GM23248 (cell line): ENCODE results near the gene SESN1. TPM values are rescaled to one million over a fixed set of nuclear protein-coding genes. Genes with fewer than 3 reads are reported as not detected.
A peak's percentile ranks its signal among the peaks of the same experiment; 100 is the strongest.

Experiments used
- DNase-seq: peaks from one replicate; pipeline ENCODE4 v3.0.0-alpha.2; 2015
- H2AFZ ChIP-seq: fragments of 200-600 bp; sonication (generic); 2 replicates; pipeline ENCODE4 v1.6.1; 2016; ENCODE audit warnings: antibody characterized with exemption
- H3F3A ChIP-seq: fragments of 200-600 bp; sonication (generic); 2 replicates; pipeline ENCODE4 v1.6.1; 2016; ENCODE audit warnings: mild to moderate bottlenecking, antibody characterized with exemption, mixed run types; ENCODE audit not compliant: insufficient read depth
- H3K27ac ChIP-seq: fragments of 200-600 bp; sonication (generic); 2 replicates; pipeline ENCODE4 v1.5.1; 2016; ENCODE audit warnings: mild to moderate bottlenecking
- H3K27me3 ChIP-seq: fragments of 200-600 bp; sonication (generic); replicated peaks from 2 replicates; pipeline ENCODE4 v1.6.1; 2016; ENCODE audit warnings: mild to moderate bottlenecking; ENCODE audit not compliant: insufficient read depth
- H3K36me3 ChIP-seq: fragments of 200-600 bp; sonication (generic); 2 replicates; pipeline ENCODE4 v1.6.1; 2016; ENCODE audit warnings: low read depth, mild to moderate bottlenecking
- H3K4me1 ChIP-seq: fragments of 200-600 bp; sonication (generic); 2 replicates; pipeline ENCODE4 v1.6.1; 2016; ENCODE audit warnings: mild to moderate bottlenecking; ENCODE audit not compliant: insufficient read depth
- H3K4me2 ChIP-seq: fragments of 200-600 bp; sonication (generic); one replicate; pipeline ENCODE4 v1.6.1; 2016; ENCODE audit warnings: mild to moderate bottlenecking; ENCODE audit not compliant: unreplicated experiment
- H3K4me3 ChIP-seq: fragments of 200-600 bp; sonication (generic); 2 replicates; pipeline ENCODE4 v1.5.1; 2016; ENCODE audit warnings: mild to moderate bottlenecking
- H3K79me2 ChIP-seq: fragments of 200-600 bp; sonication (generic); 2 replicates; pipeline ENCODE4 v1.6.1; 2016; ENCODE audit warnings: mild to moderate bottlenecking; ENCODE audit not compliant: insufficient read depth
- H3K9ac ChIP-seq: fragments of 200-600 bp; sonication (generic); 2 replicates; pipeline ENCODE4 v1.6.1; 2016; ENCODE audit warnings: mild to moderate bottlenecking
- H3K9me2 ChIP-seq: fragments of 200-600 bp; sonication (generic); 2 replicates; pipeline ENCODE4 v1.6.1; 2016; ENCODE audit warnings: mixed run types, mild to moderate bottlenecking, moderate library complexity; ENCODE audit not compliant: insufficient read depth
- H3K9me3 ChIP-seq: fragments of 200-600 bp; sonication (generic); one replicate; pipeline ENCODE4 v1.6.1; 2017; ENCODE audit warnings: low read depth
- H4K20me1 ChIP-seq: fragments of 200-600 bp; sonication (generic); 2 replicates; pipeline ENCODE4 v1.6.0; 2016; ENCODE audit not compliant: insufficient read depth
- EZH2 ChIP-seq: fragments of 200-600 bp; sonication (generic); IDR thresholded peaks from 2 replicates; pipeline ENCODE4 v1.6.1; 2018; ENCODE audit warnings: antibody characterized with exemption, mild to moderate bottlenecking; ENCODE audit not compliant: insufficient read depth, poor library complexity, severe bottlenecking
- EZH2phosphoT487 ChIP-seq: fragments of 200-600 bp; sonication (generic); IDR thresholded peaks from 2 replicates; pipeline ENCODE4 v1.6.1; 2018; ENCODE audit warnings: antibody characterized with exemption, moderate library complexity, mild to moderate bottlenecking, low read depth; ENCODE audit not compliant: insufficient read depth
- WGBS, 2 experiments: methylation state at CpG; one replicate each; pipeline ENCODE4 v1.1.6; 2015 to 2017; ENCODE audit warnings: low lambda C conversion rate in 2 of 2, low coverage in 1 of 2; ENCODE audit errors: missing lambda C conversion rate in 2 of 2; 5-methylcytosine and 5-hydroxymethylcytosine counted together
- in situ Hi-C: fragments of 300-500 bp; cut with MboI; formaldehyde crosslinking; loops from 2 replicates; pipeline ENCODE4 v1.15.0; 2020
- polyA plus RNA-seq: library from polyadenylated mRNA; unstranded; fragments of >200 nt; fragmentation: Nextera tagmentation; extraction: Ambion mirVana; gene quantifications from 2 replicates; pipeline ENCODE4 v1.2.1, GENCODE V29; 2016
- total RNA-seq: library from RNA; depleted of rRNA; stranded (reverse); fragments of >200 nt; shearing (Covaris generic); gene quantifications from 2 replicates; pipeline ENCODE4 v1.2.3, GENCODE V29; 2014

The SESN1 gene
- total and polyA plus RNA-seq, 2 experiments from 2014 or later = 14.2 to 17.6 TPM

- Histone ChIP-seq H3F3A (peaks cover 35% of the 10 kb centered on the region), H3K9ac (peak overlapping the region; percentile 94), H3K4me3 (peak overlapping the region; percentile 68), H3K9me3 (no peaks in the 10 kb centered on the region), H3K4me1 (peaks cover 42% of the 10 kb centered on the region), H3K27ac (peak overlapping the region; percentile 100), H2AFZ (peak overlapping the region; percentile 72), H3K4me2 (peak overlapping the region; percentile 91), H3K36me3 (no peaks in the 10 kb centered on the region), H4K20me1 (no peaks in the 10 kb centered on the region), H3K79me2 (no peaks in the 10 kb centered on the region), H3K27me3 (no peaks in the 10 kb centered on the region), H3K9me2 (no peaks in the 10 kb centered on the region)
- TF ChIP-seq EZH2phosphoT487 = no peak
- no peak for TF ChIP-seq EZH2
- DNase-seq = peak; percentile 83
- in situ Hi-C loops = no loop called here
- 6 to 13% methylated on average over 10 of the region's 10 CpGs for WGBS, 2 experiments
These were observed 148.9 kb downstream of the SESN1 start for GRCh38 chr6:108945681-108946159.

DNA sequence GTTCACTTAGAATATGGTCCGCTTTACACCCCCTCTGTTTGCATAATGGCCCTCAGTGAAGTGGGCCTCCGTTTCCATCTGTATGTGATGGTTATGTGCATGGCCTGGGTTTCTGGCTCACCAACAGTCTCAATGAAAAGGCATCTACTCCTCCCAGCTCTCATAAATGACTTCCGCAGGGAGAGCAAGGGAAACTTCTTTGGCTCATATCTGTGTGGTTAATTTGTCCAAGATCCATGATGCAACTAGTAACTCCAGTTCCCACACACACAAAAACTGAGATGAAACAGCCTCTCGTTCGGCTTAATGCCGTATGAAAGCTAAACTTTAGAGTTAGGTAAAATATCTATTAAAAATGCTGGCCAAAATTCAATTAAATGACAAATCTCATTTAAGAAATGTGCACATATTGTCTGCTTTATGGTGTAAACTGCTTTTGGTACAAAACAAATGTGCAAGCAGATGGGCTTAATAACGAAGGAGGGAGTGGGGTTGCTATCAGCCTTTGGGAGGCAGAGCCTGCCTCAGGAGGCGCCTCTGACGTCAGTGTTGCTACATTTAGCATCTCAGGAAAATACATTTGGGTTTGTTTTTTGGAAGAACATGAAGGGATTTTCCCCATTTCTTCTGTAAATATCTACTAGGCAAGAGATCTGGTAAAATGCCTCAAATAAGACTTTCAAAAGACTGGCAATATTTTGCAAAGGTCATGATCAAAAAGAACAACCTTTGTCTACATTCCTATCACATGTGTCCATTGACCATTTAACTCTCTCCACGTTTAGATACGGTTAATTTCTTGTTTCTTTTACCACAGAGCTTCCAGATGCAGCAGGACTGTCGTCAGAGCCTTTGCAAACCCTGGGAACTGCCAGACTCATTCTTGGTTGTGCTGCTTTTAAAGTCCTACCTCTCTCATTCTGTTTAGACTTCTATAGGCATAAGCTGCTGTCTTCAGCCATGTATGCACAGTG is 149.7 kb downstream of the SESN1 start:
- Histone ChIP-seq H3K36me3 (no peaks in the 10 kb centered on the region), H3K9ac (peak overlapping the region; percentile 94), H3K27me3 (no peaks in the 10 kb centered on the region), H3K4me3 (peak overlapping the region; percentile 68), H3K9me2 (no peaks in the 10 kb centered on the region), H2AFZ (peak overlapping the region; percentile 72), H3F3A (peaks cover 35% of the 10 kb centered on the region), H4K20me1 (no peaks in the 10 kb centered on the region), H3K27ac (peak overlapping the region; percentile 100), H3K4me2 (peak overlapping the region; percentile 91), H3K9me3 (no peaks in the 10 kb centered on the region), H3K4me1 (peaks cover 42% of the 10 kb centered on the region), H3K79me2 (no peaks in the 10 kb centered on the region)
- WGBS, 2 experiments = 2% methylated on average over 12 of the region's 12 CpGs
- peak; percentile 95 for DNase-seq
- in situ Hi-C loops = no loop called here
- TF ChIP-seq EZH2phosphoT487 (no peak), EZH2 (no peak)

DNA sequence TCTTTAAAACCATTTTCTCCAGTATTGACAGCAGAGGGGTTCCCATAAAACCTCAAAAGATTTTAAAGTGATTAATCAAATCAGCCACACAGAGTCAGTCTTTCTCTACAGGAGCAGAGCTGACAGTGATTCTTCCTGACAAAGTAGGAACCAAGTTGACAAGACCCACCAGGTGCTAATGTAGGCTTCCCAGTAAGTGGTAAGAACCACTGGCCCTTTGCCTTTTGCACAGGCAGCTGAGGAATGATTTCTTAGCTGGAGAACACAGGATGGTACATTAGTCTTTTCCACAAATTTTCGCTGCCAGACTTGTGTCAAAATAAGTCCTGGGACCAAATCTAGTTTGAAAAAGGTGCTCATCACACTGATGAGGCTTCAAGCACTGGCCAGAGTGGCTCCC is 150.6 kb downstream of the SESN1 start:
- WGBS, 2 experiments = 40 to 62% methylated on average over 1 of the region's 1 CpG
- DNase-seq = no peak
- Histone ChIP-seq H3K79me2 (no peaks in the 10 kb centered on the region), H3K27ac (peak overlapping the region; percentile 100), H3K4me2 (peak overlapping the region; percentile 91), H4K20me1 (no peaks in the 10 kb centered on the region), H3K4me3 (peak overlapping the region; percentile 68; the same call in 1 of the 2 replicates), H3K9me3 (no peaks in the 10 kb centered on the region), H3K4me1 (peaks cover 42% of the 10 kb centered on the region), H3K36me3 (no peaks in the 10 kb centered on the region), H3F3A (peaks cover 35% of the 10 kb centered on the region), H3K9me2 (no peaks in the 10 kb centered on the region), H3K9ac (peak overlapping the region; percentile 94), H3K27me3 (no peaks in the 10 kb centered on the region), H2AFZ (peak overlapping the region; percentile 72)
- TF ChIP-seq EZH2phosphoT487 = no peak
- in situ Hi-C loops = no loop called here

GRCh38 chr6:108942556-108943492 is 151.8 kb downstream of the SESN1 start:
- 97 to 98% methylated on average over 9 of the region's 9 CpGs for WGBS, 2 experiments
- Histone ChIP-seq H3K36me3 (no peaks in the 10 kb centered on the region), H3K9ac (no peak overlapping the region), H3K27ac (no peak overlapping the region), H3K79me2 (no peaks in the 10 kb centered on the region), H4K20me1 (no peaks in the 10 kb centered on the region), H3K4me2 (no peak overlapping the region), H3F3A (peaks cover 35% of the 10 kb centered on the region), H3K27me3 (no peaks in the 10 kb centered on the region), H3K4me3 (no peak overlapping the region), H3K4me1 (peaks cover 38% of the 10 kb centered on the region), H2AFZ (no peak overlapping the region), H3K9me2 (no peaks in the 10 kb centered on the region), H3K9me3 (no peaks in the 10 kb centered on the region)
- no peak for TF ChIP-seq EZH2
- TF ChIP-seq EZH2phosphoT487 = no peak
- in situ Hi-C loops = no loop called here
- DNase-seq = no peak
